GM18520 (cell line): Measurements from ENCODE around the gene ETFA.

ENCODE experiments used
- ATAC-seq: cut with Tn5 transposase; IDR thresholded peaks from one replicate; pipeline ENCODE4 v1.9.1; 2021; ENCODE audit not compliant: unreplicated experiment

The ETFA gene

GRCh38 chr15:76199106-76200082 is 111.9 kb downstream of the ETFA start:
- ATAC-seq: no peak

- no peak for ATAC-seq
Observed at GRCh38 chr15:76198456-76199105, 112.7 kb downstream of the ETFA start.

- no peak for ATAC-seq
Observed at GRCh38 chr15:76197703-76198455, 113.4 kb downstream of the ETFA start.

- ATAC-seq: no peak
Observed at GRCh38 chr15:76196269-76197231, 114.7 kb downstream of the ETFA start.

GRCh38 chr15:76195506-76196268 is 115.6 kb downstream of the ETFA start:
- no peak for ATAC-seq

GRCh38 chr15:76193934-76194333 is 117.3 kb downstream of the ETFA start:
- no peak for ATAC-seq

- ATAC-seq: no peak
Observed at GRCh38 chr15:76192715-76193114, 118.6 kb downstream of the ETFA start.

- ATAC-seq: no peak
Observed at GRCh38 chr15:76191539-76192244, 119.6 kb downstream of the ETFA start.

- ATAC-seq: peak; percentile 83
Observed at GRCh38 chr15:76190751-76191538, 120.3 kb downstream of the ETFA start.

- no peak for ATAC-seq
Observed at GRCh38 chr15:76190070-76190564, 121.2 kb downstream of the ETFA start.

GRCh38 chr15:76189106-76189505 is 122.2 kb downstream of the ETFA start:
- ATAC-seq: no peak

- ATAC-seq: no peak
Observed at GRCh38 chr15:76187163-76187562, 124.1 kb downstream of the ETFA start.

GRCh38 chr15:76185716-76186115 is 125.6 kb downstream of the ETFA start:
- ATAC-seq: no peak

- ATAC-seq: no peak
Observed at GRCh38 chr15:76184650-76185035, 126.6 kb downstream of the ETFA start.

GRCh38 chr15:76183930-76184649 is 127.2 kb downstream of the ETFA start:
- ATAC-seq: no peak

GRCh38 chr15:76181705-76182107 is 129.6 kb downstream of the ETFA start:
- ATAC-seq: no peak

- no peak for ATAC-seq
Observed at GRCh38 chr15:76180321-76180720, 130.9 kb downstream of the ETFA start.
